Measurements from ENCODE around the gene GAB4. TPM values are rescaled to one million over a fixed set of nuclear protein-coding genes. Genes with fewer than 3 reads are reported as not detected.

Gene GAB4
- total and polyA plus RNA-seq, 2 experiments from 2014 or later, result not detected

DNA sequence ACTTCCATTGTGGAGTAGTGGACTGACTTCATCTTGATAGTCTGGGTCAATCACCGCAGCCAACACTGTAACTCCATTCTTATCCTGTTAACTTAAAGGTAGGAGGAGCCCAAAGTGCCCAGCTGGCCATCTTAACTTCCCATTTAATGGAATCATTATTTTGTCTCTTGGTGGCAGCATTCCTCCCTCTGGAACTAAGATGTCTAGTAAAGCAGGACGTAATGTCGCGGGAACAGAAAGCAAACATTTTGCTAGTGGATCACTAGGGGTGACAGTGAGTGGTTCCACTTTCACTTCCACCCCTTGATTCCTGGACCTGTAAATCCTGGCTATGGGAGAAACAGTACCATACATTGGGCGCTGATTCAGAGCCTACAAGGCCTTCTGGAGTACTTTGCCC is 71.4 kb downstream of the GAB4 start:
- DNase-seq (ENCODE audit: low spot score), result no peak

DNA sequence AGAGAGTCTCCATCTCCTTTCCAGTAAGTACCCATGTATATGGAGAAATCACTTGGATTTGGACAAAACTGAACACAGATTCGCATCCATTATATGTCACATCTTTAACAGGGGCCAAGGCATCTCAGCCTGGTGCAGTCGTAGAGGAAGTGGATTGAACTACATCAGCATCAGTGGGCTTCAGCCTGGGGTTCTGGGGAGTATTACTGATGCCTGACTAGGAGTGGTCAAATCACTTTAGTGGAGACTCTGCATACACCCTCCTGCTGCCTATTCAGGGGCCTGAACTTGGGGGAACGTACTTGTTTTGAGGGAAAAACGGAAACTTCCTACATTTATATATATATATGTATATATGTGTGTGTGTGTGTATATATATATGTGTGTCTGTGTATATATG is 72.8 kb downstream of the GAB4 start:
- Histone ChIP-seq H3K4me1 (ENCODE audit: insufficient read depth) (no peaks in the 10 kb centered on the region), H3K36me3 (replicated peaks; ENCODE audit: insufficient read depth, low read depth) (no peaks in the 10 kb centered on the region), H3K4me3 (no peak overlapping the region), H3K27me3 (no peaks in the 10 kb centered on the region), H3K4me2 (no peak overlapping the region), H4K20me1 (ENCODE audit: insufficient read depth, poor library complexity, severe bottlenecking) (no peaks in the 10 kb centered on the region), H3K9me3 (ENCODE audit: low read depth) (no peaks in the 10 kb centered on the region), H2AFZ (no peak overlapping the region), H3K79me2 (no peaks in the 10 kb centered on the region), H3K9me2 (replicated peaks; ENCODE audit: insufficient read depth) (no peaks in the 10 kb centered on the region), H3K27ac (no peak overlapping the region)
- TF ChIP-seq EZH2 (IDR thresholded peaks at IDR 0.05; ENCODE audit: borderline replicate concordance) (no peak), EZH2phosphoT487 (IDR thresholded peaks at IDR 0.05; ENCODE audit: low read depth, severe bottlenecking, unreplicated experiment) (no peak)
- TF ChIP-seq, protein P1, sequence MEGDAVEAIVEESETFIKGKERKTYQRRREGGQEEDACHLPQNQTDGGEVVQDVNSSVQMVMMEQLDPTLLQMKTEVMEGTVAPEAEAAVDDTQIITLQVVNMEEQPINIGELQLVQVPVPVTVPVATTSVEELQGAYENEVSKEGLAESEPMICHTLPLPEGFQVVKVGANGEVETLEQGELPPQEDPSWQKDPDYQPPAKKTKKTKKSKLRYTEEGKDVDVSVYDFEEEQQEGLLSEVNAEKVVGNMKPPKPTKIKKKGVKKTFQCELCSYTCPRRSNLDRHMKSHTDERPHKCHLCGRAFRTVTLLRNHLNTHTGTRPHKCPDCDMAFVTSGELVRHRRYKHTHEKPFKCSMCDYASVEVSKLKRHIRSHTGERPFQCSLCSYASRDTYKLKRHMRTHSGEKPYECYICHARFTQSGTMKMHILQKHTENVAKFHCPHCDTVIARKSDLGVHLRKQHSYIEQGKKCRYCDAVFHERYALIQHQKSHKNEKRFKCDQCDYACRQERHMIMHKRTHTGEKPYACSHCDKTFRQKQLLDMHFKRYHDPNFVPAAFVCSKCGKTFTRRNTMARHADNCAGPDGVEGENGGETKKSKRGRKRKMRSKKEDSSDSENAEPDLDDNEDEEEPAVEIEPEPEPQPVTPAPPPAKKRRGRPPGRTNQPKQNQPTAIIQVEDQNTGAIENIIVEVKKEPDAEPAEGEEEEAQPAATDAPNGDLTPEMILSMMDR (IDR thresholded peaks at IDR 0.05; ENCODE audit: poor library complexity), result no peak
- no peak for DNase-seq (ENCODE audit: low spot score)
- WGBS (ENCODE audit: low lambda C conversion rate, missing lambda C conversion rate), result 68% methylated on average over 4 of the region's 4 CpGs

More for the DNA sequence above, 71.4 kb downstream of the GAB4 start:
- Histone ChIP-seq H4K20me1 (ENCODE audit: insufficient read depth, poor library complexity, severe bottlenecking) (no peaks in the 10 kb centered on the region), H3K4me2 (no peak overlapping the region), H3K36me3 (replicated peaks; ENCODE audit: insufficient read depth, low read depth) (no peaks in the 10 kb centered on the region), H3K4me3 (no peak overlapping the region), H3K4me1 (ENCODE audit: insufficient read depth) (no peaks in the 10 kb centered on the region), H2AFZ (no peak overlapping the region), H3K79me2 (no peaks in the 10 kb centered on the region), H3K27me3 (no peaks in the 10 kb centered on the region), H3K27ac (no peak overlapping the region), H3K9me2 (replicated peaks; ENCODE audit: insufficient read depth) (no peaks in the 10 kb centered on the region), H3K9me3 (ENCODE audit: low read depth) (no peaks in the 10 kb centered on the region)
- TF ChIP-seq, protein P1 (IDR thresholded peaks at IDR 0.05; ENCODE audit: poor library complexity), result no peak
- TF ChIP-seq EZH2phosphoT487 (IDR thresholded peaks at IDR 0.05; ENCODE audit: low read depth, severe bottlenecking, unreplicated experiment), result no peak
- TF ChIP-seq EZH2 (IDR thresholded peaks at IDR 0.05; ENCODE audit: borderline replicate concordance), result no peak
- WGBS (ENCODE audit: low lambda C conversion rate, missing lambda C conversion rate), result 67% methylated on average over 5 of the region's 5 CpGs

DNA sequence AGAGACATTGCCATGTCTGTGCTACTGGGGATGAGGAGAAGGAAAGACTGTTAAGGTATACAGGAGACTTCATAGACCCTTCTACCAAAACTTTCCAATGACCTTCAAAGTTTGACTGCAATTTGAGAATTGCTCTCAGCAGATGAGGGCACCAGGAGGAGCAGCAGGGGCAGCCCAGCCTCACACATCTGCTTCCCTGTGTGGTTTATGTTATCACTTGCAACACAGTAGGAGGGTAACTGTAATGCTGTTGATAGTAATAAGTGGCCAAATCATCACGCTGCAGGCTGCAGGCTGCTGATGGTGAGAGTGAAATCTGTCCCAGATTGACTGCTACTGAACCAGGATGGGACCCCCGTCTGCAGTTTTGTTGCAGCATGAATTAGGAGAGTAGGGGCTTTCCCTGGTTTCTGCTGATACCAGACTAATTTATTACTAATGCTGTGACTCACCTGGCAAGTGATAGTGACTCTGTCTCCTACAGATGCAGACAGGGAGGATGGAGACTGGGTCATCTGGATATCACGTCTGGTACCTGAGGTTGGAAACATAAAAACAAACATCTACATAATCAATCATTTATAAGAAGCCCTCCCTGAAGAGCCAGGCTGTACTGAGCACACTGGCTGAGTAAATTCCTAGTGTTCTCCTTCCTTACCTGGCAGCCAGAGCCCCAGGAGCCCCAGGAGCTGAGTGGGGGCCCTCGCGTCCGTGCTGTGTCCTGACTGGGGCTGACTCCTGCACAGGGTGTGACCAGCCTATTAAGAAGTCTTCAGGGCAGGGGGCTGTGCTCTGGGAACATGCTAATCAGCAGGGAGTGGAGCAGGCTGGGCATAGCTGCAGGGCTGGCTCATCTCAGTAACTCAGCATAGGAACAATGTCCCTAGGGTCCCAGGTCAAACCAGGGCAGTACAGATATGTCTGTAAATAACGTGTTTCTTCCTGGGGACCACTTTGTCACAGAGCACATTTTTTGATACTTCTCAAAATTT is 74.4 kb downstream of the GAB4 start:
- H3K9me2 ChIP-seq (replicated peaks; ENCODE audit: insufficient read depth), result no peaks in the 10 kb centered on the region
- no peak overlapping the region for H2AFZ ChIP-seq
- no peaks in the 10 kb centered on the region for H3K79me2 ChIP-seq
- 50% methylated on average over 7 of the region's 7 CpGs for WGBS (ENCODE audit: low lambda C conversion rate, missing lambda C conversion rate)
- H3K27me3 ChIP-seq, result no peaks in the 10 kb centered on the region
- no peaks in the 10 kb centered on the region for H3K9me3 ChIP-seq (ENCODE audit: low read depth)
- no peak for DNase-seq (ENCODE audit: low spot score)
- H4K20me1 ChIP-seq (ENCODE audit: insufficient read depth, poor library complexity, severe bottlenecking), result no peaks in the 10 kb centered on the region
- no peak overlapping the region for H3K4me2 ChIP-seq
- no peak overlapping the region for H3K27ac ChIP-seq
- H3K4me3 ChIP-seq, result no peak overlapping the region
- H3K4me1 ChIP-seq (ENCODE audit: insufficient read depth), result no peaks in the 10 kb centered on the region
- TF ChIP-seq EZH2phosphoT487 (IDR thresholded peaks at IDR 0.05; ENCODE audit: low read depth, severe bottlenecking, unreplicated experiment) (no peak), EZH2 (IDR thresholded peaks at IDR 0.05; ENCODE audit: borderline replicate concordance) (no peak)
- TF ChIP-seq, protein P1 (IDR thresholded peaks at IDR 0.05; ENCODE audit: poor library complexity), result no peak
- H3K36me3 ChIP-seq (replicated peaks; ENCODE audit: insufficient read depth, low read depth), result no peaks in the 10 kb centered on the region

Data from hepatocyte (in vitro differentiated cells).